Measurements from ENCODE around the gene SLC41A2.

Gene SLC41A2

GRCh38 chr12:104960464-104960863 lies 2.4 kb upstream of the SLC41A2 start:
- Histone ChIP-seq H3K4me3 (ENCODE audit: low read depth, low read length) (no peak overlapping the region), H3K9me3 (ENCODE audit: control insufficient read depth, insufficient read depth, low read depth, low read length) (no peaks in the 10 kb centered on the region), H3K4me1 (ENCODE audit: control insufficient read depth, insufficient read depth, low read length) (peaks cover 8% of the 10 kb centered on the region), H3K36me3 (ENCODE audit: control insufficient read depth in 2 of 2, insufficient read depth in 1 of 2, low read length in 2 of 2) (no peaks in the 10 kb centered on the region), H3K27ac (ENCODE audit: extremely low read depth, low read depth, low read length) (no peak overlapping the region)
- ChIA-PET CTCF (interaction anchor here (0.7 to 1.4 kb wide), 2 partner anchors 60 to 579 kb away, joined by 3 to 4 read pairs; no protein-coding TSS in a partner anchor), POLR2A (interaction anchor here (2.5 kb wide), 1 partner anchor 26 kb away, joined by 12 read pairs; the partner anchor contains the start of gene NOPCHAP1)
- TF ChIP-seq ZNF121 (tag by site-specific recombination; IDR thresholded peaks at IDR 0.05), result 0 out of 2 replicates have a peak, but pooled peaks have one; percentile 61
- no peak for TF ChIP-seq ZFP69B (tag by site-specific recombination; IDR thresholded peaks at IDR 0.05)

DNA sequence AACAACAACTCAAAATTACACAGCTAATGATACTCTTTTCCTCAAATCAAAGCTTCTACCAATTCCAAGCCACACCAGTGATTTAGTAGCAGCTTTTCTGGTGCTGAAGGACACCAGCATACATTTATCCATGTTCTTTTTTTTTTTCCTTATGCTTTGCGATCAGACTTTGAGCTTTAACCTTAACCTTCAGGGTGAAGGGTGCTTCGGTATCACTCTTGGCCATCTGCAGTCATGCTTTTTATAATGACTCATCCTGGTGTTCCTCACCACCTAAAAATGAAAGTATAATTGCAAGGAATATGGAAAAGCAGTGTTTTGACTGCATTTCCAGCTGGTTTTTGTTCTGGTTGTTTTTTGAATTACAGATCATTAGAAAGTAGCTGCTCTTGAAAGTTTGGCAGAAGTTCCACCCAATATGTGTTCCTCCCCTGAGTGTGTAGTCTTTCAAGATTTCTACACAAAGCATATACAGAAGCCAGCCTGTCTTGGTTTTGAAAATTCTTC lies 1.3 kb upstream of the SLC41A2 start:
- Histone ChIP-seq H3K27ac (ENCODE audit: extremely low read depth, low read depth, low read length) (no peak overlapping the region), H3K36me3 (ENCODE audit: control insufficient read depth in 2 of 2, insufficient read depth in 1 of 2, low read length in 2 of 2) (no peaks in the 10 kb centered on the region), H3K9me3 (ENCODE audit: control insufficient read depth, insufficient read depth, low read depth, low read length) (no peaks in the 10 kb centered on the region), H3K4me3 (ENCODE audit: low read depth, low read length) (no peak overlapping the region; the same call in 1 of the 2 replicates), H3K4me1 (ENCODE audit: control insufficient read depth, insufficient read depth, low read length) (peaks cover 11% of the 10 kb centered on the region)
- ChIA-PET POLR2A (interaction anchor here (0.6 to 2.5 kb wide), 4 partner anchors 23 to 47 kb away, joined by 3 to 12 read pairs (median 3); partner anchors contain the start of gene NOPCHAP1), CTCF (interaction anchor here (0.6 to 1.4 kb wide), 10 partner anchors 8 to 586 kb away, joined by 3 to 7 read pairs (median 4); no protein-coding TSS in a partner anchor)
- no peak for TF ChIP-seq REPIN1 (tag by site-specific recombination; IDR thresholded peaks at IDR 0.05; ENCODE audit: low read depth)
- TF ChIP-seq SP7 (tag by site-specific recombination; IDR thresholded peaks at IDR 0.05), result peak; percentile 79
- TF ChIP-seq PRDM1 (tag by site-specific recombination; IDR thresholded peaks at IDR 0.05), result peak; percentile 65
- peak; percentile 28; the same call in 1 of the 2 replicates for TF ChIP-seq ZBTB17 (tag by site-specific recombination; IDR thresholded peaks at IDR 0.05)

DNA sequence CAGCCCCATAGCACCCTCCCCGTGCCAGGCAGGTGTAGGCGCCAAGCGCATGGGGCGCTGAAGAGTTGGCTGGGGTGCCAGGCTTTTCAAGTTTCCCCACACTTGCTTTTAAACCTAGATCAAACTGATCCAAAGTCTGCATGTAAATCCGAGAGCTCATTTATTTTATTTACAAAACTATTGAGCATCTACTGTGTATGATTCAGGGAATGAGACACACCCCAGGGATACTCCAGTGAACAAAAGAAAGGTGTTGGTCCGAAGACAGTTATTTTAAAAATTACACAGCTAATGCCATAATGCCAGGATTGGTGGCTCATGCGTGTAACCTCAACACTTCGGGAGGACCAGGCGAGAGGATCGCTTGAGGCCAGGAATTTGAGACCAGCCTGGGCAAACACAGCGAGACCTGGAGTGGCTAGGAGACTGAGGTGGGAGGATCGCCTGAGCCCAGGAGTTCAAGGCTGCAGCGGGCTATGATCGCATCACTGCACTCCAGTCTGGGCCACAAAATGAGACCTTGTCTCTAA lies 780 bp upstream of the SLC41A2 start:
- Histone ChIP-seq H3K27ac (ENCODE audit: extremely low read depth, low read depth, low read length) (peak overlapping the region; percentile 85), H3K4me3 (ENCODE audit: low read depth, low read length) (peak overlapping the region; percentile 94), H3K36me3 (ENCODE audit: control insufficient read depth in 2 of 2, insufficient read depth in 1 of 2, low read length in 2 of 2) (no peaks in the 10 kb centered on the region), H3K9me3 (ENCODE audit: control insufficient read depth, insufficient read depth, low read depth, low read length) (no peaks in the 10 kb centered on the region), H3K4me1 (ENCODE audit: control insufficient read depth, insufficient read depth, low read length) (peaks cover 14% of the 10 kb centered on the region)
- ChIA-PET POLR2A (interaction anchor here (0.5 to 2.5 kb wide), 6 partner anchors 14 to 52 kb away, joined by 3 to 12 read pairs (median 3); partner anchors contain the start of gene NOPCHAP1), CTCF (interaction anchor here (0.6 to 1.4 kb wide), 10 partner anchors 9 to 586 kb away, joined by 3 to 7 read pairs (median 4); no protein-coding TSS in a partner anchor)
- TF ChIP-seq, protein P1, sequence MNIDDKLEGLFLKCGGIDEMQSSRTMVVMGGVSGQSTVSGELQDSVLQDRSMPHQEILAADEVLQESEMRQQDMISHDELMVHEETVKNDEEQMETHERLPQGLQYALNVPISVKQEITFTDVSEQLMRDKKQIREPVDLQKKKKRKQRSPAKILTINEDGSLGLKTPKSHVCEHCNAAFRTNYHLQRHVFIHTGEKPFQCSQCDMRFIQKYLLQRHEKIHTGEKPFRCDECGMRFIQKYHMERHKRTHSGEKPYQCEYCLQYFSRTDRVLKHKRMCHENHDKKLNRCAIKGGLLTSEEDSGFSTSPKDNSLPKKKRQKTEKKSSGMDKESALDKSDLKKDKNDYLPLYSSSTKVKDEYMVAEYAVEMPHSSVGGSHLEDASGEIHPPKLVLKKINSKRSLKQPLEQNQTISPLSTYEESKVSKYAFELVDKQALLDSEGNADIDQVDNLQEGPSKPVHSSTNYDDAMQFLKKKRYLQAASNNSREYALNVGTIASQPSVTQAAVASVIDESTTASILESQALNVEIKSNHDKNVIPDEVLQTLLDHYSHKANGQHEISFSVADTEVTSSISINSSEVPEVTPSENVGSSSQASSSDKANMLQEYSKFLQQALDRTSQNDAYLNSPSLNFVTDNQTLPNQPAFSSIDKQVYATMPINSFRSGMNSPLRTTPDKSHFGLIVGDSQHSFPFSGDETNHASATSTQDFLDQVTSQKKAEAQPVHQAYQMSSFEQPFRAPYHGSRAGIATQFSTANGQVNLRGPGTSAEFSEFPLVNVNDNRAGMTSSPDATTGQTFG (tag by site-specific recombination; IDR thresholded peaks at IDR 0.05; ENCODE audit: borderline replicate concordance), result no peak
- TF ChIP-seq GLIS2 (tag by site-specific recombination; IDR thresholded peaks at IDR 0.05) (peak; percentile 77; the same call in 1 of the 2 replicates), ZNF394 (tag by site-specific recombination; IDR thresholded peaks at IDR 0.05; ENCODE audit: borderline replicate concordance) (peak; percentile 37; the same call in 1 of the 2 replicates), ZBTB20 (tag by site-specific recombination; IDR thresholded peaks at IDR 0.05) (peak; percentile 4), WT1 (tag by site-specific recombination; IDR thresholded peaks at IDR 0.05) (0 out of 2 replicates have a peak, but pooled peaks have one; percentile 5), GLI2 (tag by site-specific recombination; IDR thresholded peaks at IDR 0.05; ENCODE audit: borderline replicate concordance, low read depth) (no peak), OSR2 (tag by site-specific recombination; IDR thresholded peaks at IDR 0.05) (no peak), ZNF155 (tag by site-specific recombination; IDR thresholded peaks at IDR 0.05) (no peak), ZSCAN30 (tag by site-specific recombination; IDR thresholded peaks at IDR 0.05) (no peak), ZFP37 (tag by site-specific recombination; IDR thresholded peaks at IDR 0.05) (peak; percentile 44; the same call in 1 of the 2 replicates), REPIN1 (tag by site-specific recombination; IDR thresholded peaks at IDR 0.05; ENCODE audit: low read depth) (no peak), MZF1 (tag by site-specific recombination; IDR thresholded peaks at IDR 0.05; ENCODE audit: borderline replicate concordance) (no peak), SP3 (tag by site-specific recombination; IDR thresholded peaks at IDR 0.05) (peak; percentile 60; the same call in 1 of the 2 replicates), MEIS1 (CRISPR knock-in tag; IDR thresholded peaks at IDR 0.05; ENCODE audit: borderline replicate concordance) (no peak), RBAK (tag by site-specific recombination; IDR thresholded peaks at IDR 0.05) (no peak), ZNF335 (tag by site-specific recombination; conservative IDR thresholded peaks at IDR 0.05) (peak; percentile 72)
- TF ChIP-seq, protein P2, sequence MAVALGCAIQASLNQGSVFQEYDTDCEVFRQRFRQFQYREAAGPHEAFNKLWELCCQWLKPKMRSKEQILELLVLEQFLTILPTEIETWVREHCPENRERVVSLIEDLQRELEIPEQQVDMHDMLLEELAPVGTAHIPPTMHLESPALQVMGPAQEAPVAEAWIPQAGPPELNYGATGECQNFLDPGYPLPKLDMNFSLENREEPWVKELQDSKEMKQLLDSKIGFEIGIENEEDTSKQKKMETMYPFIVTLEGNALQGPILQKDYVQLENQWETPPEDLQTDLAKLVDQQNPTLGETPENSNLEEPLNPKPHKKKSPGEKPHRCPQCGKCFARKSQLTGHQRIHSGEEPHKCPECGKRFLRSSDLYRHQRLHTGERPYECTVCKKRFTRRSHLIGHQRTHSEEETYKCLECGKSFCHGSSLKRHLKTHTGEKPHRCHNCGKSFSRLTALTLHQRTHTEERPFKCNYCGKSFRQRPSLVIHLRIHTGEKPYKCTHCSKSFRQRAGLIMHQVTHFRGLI (tag by site-specific recombination; IDR thresholded peaks at IDR 0.05), result 0 out of 2 replicates have a peak, but pooled peaks have one; percentile 1
- TF ChIP-seq, protein P3, sequence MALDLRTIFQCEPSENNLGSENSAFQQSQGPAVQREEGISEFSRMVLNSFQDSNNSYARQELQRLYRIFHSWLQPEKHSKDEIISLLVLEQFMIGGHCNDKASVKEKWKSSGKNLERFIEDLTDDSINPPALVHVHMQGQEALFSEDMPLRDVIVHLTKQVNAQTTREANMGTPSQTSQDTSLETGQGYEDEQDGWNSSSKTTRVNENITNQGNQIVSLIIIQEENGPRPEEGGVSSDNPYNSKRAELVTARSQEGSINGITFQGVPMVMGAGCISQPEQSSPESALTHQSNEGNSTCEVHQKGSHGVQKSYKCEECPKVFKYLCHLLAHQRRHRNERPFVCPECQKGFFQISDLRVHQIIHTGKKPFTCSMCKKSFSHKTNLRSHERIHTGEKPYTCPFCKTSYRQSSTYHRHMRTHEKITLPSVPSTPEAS (tag by site-specific recombination; IDR thresholded peaks at IDR 0.05), result no peak
- TF ChIP-seq, protein P4, sequence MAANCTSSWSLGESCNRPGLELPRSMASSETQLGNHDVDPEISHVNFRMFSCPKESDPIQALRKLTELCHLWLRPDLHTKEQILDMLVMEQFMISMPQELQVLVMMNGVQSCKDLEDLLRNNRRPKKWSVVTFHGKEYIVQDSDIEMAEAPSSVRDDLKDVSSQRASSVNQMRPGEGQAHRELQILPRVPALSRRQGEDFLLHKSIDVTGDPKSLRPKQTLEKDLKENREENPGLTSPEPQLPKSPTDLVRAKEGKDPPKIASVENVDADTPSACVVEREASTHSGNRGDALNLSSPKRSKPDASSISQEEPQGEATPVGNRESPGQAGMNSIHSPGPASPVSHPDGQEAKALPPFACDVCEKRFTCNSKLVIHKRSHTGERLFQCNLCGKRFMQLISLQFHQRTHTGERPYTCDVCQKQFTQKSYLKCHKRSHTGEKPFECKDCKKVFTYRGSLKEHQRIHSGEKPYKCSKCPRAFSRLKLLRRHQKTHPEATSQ (tag by site-specific recombination; IDR thresholded peaks at IDR 0.05), result no peak

All from HEK293 (cell line).